Glomerular visceral epithelial cell (primary cell): ENCODE measurements around the gene PEAK3.
A peak's percentile ranks its signal among the peaks of the same experiment; 100 is the strongest.

ENCODE experiments used
- DNase-seq: peaks from one replicate; pipeline ENCODE4 v3.0.0-alpha.2; 2016; ENCODE audit errors: extremely low spot score

The PEAK3 gene

GRCh38 chr19:2250766-2251105, 31.2 kb downstream of the PEAK3 start:
- no peak for DNase-seq

GRCh38 chr19:2249880-2250765, 31.9 kb downstream of the PEAK3 start:
- no peak for DNase-seq

- DNase-seq = no peak
Measured at GRCh38 chr19:2249010-2249866, 32.7 kb downstream of the PEAK3 start, which contains the start of gene AMH. TSS of gene AMH (plus strand) at chr19:2249323. CDS start at chr19:2249333, 10 bp downstream.

GRCh38 chr19:2248136-2249009, 33.6 kb downstream of the PEAK3 start:
- DNase-seq = no peak

- DNase-seq = no peak
Measured at GRCh38 chr19:2247433-2248101, 34.4 kb downstream of the PEAK3 start.

GRCh38 chr19:2246801-2247361, 35.1 kb downstream of the PEAK3 start:
- peak; percentile 52 for DNase-seq

GRCh38 chr19:2246014-2246620, 35.9 kb downstream of the PEAK3 start:
- no peak for DNase-seq

GRCh38 chr19:2245273-2245672, 36.7 kb downstream of the PEAK3 start:
- no peak for DNase-seq

- DNase-seq = no peak
Measured at GRCh38 chr19:2244486-2244885, 37.5 kb downstream of the PEAK3 start.

- DNase-seq = no peak
Measured at GRCh38 chr19:2244125-2244411, 37.9 kb downstream of the PEAK3 start.

GRCh38 chr19:2243274-2244124, 38.5 kb downstream of the PEAK3 start:
- no peak for DNase-seq

GRCh38 chr19:2242816-2243215, 39.2 kb downstream of the PEAK3 start:
- DNase-seq = no peak

GRCh38 chr19:2242092-2242537, 39.9 kb downstream of the PEAK3 start:
- no peak for DNase-seq

GRCh38 chr19:2240881-2241760, 40.9 kb downstream of the PEAK3 start:
- DNase-seq = no peak

- DNase-seq = peak; percentile 57
Measured at GRCh38 chr19:2239771-2240770, 41.9 kb downstream of the PEAK3 start.

GRCh38 chr19:2239173-2239572, 42.8 kb downstream of the PEAK3 start:
- no peak for DNase-seq

- DNase-seq = no peak
Measured at GRCh38 chr19:2237869-2238153, 44.2 kb downstream of the PEAK3 start.
